HFF-Myc (cell line): ENCODE data around the gene RAB6A.
"Not testable (repeated sequence)": the region's sequence is repeated elsewhere in the genome, so short reads cannot be mapped to it uniquely, and the experiment has no call there.

Experiments used
- DNase-seq: peaks from one replicate; pipeline ENCODE4 v3.0.0-alpha.2; 2011; ENCODE audit warnings: low read depth; ENCODE audit errors: extremely low read depth
- H3K4me3 ChIP-seq: replicated peaks from 2 replicates; pipeline ENCODE4 v1.5.1; 2011; ENCODE audit warnings: low read depth, mild to moderate bottlenecking, control low read depth, low read length
- TF ChIP-seq, protein P1 (sequence below): IDR thresholded peaks from 2 replicates; pipeline ENCODE4 v1.5.1; 2012; ENCODE audit warnings: mild to moderate bottlenecking, low read depth, low read length, control low read depth; ENCODE audit errors: missing control alignments

Gene RAB6A

DNA sequence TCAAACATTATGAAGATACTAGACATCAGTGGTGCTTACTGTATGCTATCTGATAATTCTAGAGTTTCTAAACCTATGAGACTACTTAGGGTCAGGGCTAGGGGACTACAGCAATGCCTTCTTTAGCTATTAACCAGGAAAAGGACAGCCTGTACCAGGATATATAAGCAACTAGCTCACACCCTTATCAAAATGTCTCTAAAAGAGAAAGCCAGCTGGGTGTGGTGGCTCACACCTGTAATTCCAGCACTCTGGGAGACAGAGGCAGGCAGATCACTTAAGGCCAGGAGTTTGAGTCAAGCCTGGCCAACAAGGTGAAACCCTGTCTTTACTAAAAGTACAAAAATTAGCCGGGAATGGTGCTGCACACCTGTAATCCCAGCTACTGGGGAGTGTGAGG, 55.8 kb downstream of the RAB6A start:
- no peak overlapping the region for H3K4me3 ChIP-seq
- DNase-seq, result no peak
- TF ChIP-seq, protein P1, sequence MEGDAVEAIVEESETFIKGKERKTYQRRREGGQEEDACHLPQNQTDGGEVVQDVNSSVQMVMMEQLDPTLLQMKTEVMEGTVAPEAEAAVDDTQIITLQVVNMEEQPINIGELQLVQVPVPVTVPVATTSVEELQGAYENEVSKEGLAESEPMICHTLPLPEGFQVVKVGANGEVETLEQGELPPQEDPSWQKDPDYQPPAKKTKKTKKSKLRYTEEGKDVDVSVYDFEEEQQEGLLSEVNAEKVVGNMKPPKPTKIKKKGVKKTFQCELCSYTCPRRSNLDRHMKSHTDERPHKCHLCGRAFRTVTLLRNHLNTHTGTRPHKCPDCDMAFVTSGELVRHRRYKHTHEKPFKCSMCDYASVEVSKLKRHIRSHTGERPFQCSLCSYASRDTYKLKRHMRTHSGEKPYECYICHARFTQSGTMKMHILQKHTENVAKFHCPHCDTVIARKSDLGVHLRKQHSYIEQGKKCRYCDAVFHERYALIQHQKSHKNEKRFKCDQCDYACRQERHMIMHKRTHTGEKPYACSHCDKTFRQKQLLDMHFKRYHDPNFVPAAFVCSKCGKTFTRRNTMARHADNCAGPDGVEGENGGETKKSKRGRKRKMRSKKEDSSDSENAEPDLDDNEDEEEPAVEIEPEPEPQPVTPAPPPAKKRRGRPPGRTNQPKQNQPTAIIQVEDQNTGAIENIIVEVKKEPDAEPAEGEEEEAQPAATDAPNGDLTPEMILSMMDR, result no peak

DNA sequence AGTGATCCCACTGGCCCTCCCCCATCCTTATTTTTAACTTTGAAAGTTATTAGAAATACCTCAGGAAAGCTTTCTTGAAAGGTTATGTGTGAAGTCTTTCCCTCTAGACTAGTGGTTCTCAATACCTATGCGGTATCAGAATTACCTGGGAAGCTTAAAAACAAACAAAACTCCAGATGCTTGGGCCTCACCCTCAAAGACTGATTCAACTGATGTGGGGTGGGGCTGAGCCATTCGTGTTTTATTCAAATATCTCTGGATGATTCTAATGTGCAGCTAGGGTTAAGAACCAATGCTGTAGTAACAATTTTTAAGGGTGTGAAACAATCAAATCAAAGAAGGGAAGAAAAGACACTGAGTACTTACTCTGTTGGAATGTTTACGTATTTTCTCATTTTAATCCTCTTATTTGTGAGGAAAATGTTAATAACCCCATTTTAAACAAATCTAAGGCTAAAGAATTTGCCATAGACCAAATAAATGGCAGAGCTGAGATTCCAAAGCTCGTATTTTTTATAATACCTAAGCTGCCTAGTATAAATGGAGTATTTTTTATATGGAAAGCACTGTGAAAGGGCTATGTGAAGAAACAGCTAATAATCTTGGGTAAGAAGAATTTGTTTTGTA, 66.9 kb downstream of the RAB6A start:
- DNase-seq, result no peak
- no peak overlapping the region for H3K4me3 ChIP-seq
- TF ChIP-seq, protein P1, result no peak

DNA sequence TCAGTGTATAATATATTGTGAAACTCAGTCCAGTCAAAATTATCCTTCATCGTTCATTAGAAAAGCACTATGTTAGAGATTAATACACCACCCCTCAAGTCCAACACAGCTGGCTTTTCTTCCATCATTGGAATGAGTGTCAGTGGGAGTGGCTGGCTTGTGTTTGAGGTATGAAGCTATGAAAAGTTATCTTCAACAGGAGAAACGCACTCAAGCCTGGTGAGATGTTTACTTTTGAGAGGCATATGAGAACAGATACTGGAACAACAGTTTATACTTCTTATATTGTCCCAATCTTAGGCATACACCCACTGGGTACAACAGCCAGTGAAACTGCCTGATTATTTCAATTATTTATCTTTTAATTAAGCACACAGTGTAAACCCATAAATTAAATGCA, 80.2 kb downstream of the RAB6A start:
- H3K4me3 ChIP-seq, result no peak overlapping the region
- no peak for DNase-seq
- TF ChIP-seq, protein P1, result no peak

DNA sequence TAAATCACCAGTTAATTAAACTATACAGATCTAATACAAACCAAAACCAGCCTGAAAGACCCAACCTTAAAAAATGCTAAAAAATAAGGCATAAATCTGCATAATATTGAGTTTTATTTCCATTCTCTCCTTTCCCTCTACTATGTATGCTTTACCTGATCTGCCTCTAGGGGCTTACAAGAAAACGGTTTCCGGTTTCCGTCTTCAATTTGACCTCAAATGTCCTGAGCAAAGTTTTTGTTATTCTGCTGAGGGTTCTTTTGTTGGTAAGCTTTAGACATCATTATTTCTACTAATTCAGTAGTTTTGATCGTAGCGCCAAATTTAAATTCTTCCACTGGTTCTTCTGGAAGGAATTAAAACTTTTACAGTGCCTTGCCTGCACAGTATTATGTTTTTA, 84.3 kb downstream of the RAB6A start:
- not testable (repeated sequence) for DNase-seq, H3K4me3 ChIP-seq

DNA sequence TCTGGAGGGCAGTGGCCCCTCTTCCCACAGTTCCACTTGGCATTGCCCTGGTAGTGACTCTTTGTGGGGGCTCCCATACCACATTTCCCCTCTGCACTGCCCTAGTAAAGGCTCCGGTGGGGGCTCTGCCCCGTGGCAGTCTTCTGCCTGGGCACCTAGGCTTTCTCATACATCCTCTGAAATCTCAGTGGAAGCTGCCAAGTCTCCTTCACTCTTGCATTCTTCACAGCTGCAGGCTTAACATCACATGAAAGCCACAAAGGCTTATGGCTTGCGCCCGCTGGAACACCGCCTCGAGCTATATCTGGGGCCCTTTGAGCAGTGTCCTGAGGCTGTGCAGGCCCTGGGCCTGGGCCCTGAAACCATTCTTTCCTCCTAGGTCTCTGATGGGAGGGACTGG, 89.2 kb downstream of the RAB6A start:
- DNase-seq, result no peak
- no peak overlapping the region for H3K4me3 ChIP-seq
- TF ChIP-seq, protein P1, result no peak

DNA sequence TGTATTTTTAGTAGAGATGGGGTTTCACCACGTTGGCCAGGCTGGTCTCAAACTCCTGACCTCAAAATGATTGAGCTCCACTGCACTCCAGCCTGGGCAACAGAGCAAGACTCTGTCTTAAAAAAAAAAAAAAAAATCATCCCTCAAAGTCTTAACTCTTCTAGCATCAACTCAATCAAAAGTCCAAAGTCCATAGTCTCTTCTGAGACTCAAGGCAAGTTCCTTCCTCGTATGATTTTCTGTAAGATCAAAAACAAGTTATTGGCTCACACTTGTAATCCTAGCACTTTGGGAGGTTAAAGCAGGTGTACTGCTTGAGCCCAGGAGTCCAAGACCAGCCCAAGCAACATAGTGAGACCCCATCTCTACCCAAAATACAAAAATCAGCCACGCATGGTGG, 90.1 kb downstream of the RAB6A start:
- TF ChIP-seq, protein P1, result no peak
- H3K4me3 ChIP-seq, result no peak overlapping the region
- DNase-seq, result no peak

DNA sequence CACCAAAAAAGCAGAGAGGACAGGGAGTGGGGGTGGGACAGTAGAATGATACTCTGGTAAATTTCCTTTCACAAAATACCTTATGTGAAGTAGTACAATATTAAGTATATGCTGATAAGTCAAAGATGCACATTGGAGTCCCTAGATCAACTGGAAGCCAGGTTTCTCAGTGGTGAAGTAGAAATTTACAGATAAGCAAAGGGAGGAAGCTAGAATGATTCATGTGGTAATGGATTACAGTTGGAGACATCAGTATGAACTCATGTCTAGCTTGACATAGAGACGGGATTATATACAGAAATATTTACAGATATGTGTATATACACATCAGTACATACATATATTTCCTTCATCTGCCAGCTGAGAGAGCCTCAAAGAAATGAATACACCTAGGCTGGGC, 93.0 kb downstream of the RAB6A start:
- DNase-seq, result no peak
- no peak overlapping the region for H3K4me3 ChIP-seq
- TF ChIP-seq, protein P1, result no peak
